HepG2 (cell line): Measurements from ENCODE around the gene EPB41L4A. TPM values are rescaled to one million over a fixed set of nuclear protein-coding genes. Genes with fewer than 3 reads are reported as not detected.
A peak's percentile ranks its signal among the peaks of the same experiment; 100 is the strongest.

ENCODE experiments used
- DBP ChIP-seq: sonication (generic); formaldehyde crosslinking; IDR thresholded peaks from 2 replicates; pipeline ENCODE4 v1.4.0; 2020; ENCODE audit warnings: missing genetic modification reagents; ENCODE audit errors: not compliant biosample characterization
- FUBP1 ChIP-seq: sonication (generic); formaldehyde crosslinking; IDR thresholded peaks from 2 replicates; pipeline ENCODE4 v1.5.1; 2020; ENCODE audit warnings: missing genetic modification reagents, mild to moderate bottlenecking, borderline replicate concordance
- MAX ChIP-seq: IDR thresholded peaks from 2 replicates; pipeline ENCODE4 v1.6.1; 2012; ENCODE audit warnings: inconsistent platforms
- RFXAP ChIP-seq: sonication (generic); formaldehyde crosslinking; IDR thresholded peaks from 2 replicates; pipeline ENCODE4 v1.4.0; 2020; ENCODE audit warnings: missing genetic modification reagents, borderline replicate concordance
- TFDP2 ChIP-seq: sonication (generic); formaldehyde crosslinking; IDR thresholded peaks from 2 replicates; pipeline ENCODE4 v1.4.0; 2020; ENCODE audit warnings: missing genetic modification reagents
- ZFP36L2 ChIP-seq: sonication (generic); formaldehyde crosslinking; IDR thresholded peaks from 2 replicates; pipeline ENCODE4 v1.4.0; 2020; ENCODE audit warnings: missing genetic modification reagents
- ZFP82 ChIP-seq: sonication (generic); formaldehyde crosslinking; IDR thresholded peaks from 2 replicates; pipeline ENCODE4 v1.5.1; 2020; ENCODE audit warnings: mild to moderate bottlenecking, missing genetic modification reagents, borderline replicate concordance
- ZFP91 ChIP-seq: sonication (generic); formaldehyde crosslinking; IDR thresholded peaks from 2 replicates; pipeline ENCODE4 v1.9.0; 2022; ENCODE audit warnings: missing genetic modification reagents, mild to moderate bottlenecking, borderline replicate concordance
- ZNF3 ChIP-seq: IDR thresholded peaks from 2 replicates; pipeline ENCODE4 v1.7.0; 2017; ENCODE audit warnings: inconsistent platforms
- ZNF572 ChIP-seq: sonication (generic); formaldehyde crosslinking; IDR thresholded peaks from 2 replicates; pipeline ENCODE4 v1.5.1; 2020; ENCODE audit warnings: mild to moderate bottlenecking, missing genetic modification reagents
- ZNF674 ChIP-seq: sonication (generic); formaldehyde crosslinking; IDR thresholded peaks from 2 replicates; pipeline ENCODE4 v1.5.0; 2020; ENCODE audit warnings: low read depth, mild to moderate bottlenecking, missing genetic modification reagents
- ZNF770 ChIP-seq: sonication (generic); formaldehyde crosslinking; IDR thresholded peaks from 2 replicates; pipeline ENCODE4 v1.5.0; 2020; ENCODE audit warnings: mild to moderate bottlenecking, missing genetic modification reagents
- polyA plus RNA-seq, 8 experiments: library from polyadenylated mRNA; depleted of rRNA in 3 of 8; stranded (reverse) in 7 of 8; unstranded in 1 of 8; fragments of >200 nt; fragmentation: Illumina TruSeq in 4 of 8; extraction: Trizol in 4 of 8; gene quantifications; 2 replicates each; pipeline versions ENCODE4 v1.2.1 to v1.2.3, GENCODE V29; 2011 to 2016; ENCODE audit warnings: low read depth in 4 of 8, missing spikeins in 1 of 8, mixed read lengths in 1 of 8; ENCODE audit not compliant: insufficient read depth in 1 of 8
- total RNA-seq, 5 experiments: library from RNA; depleted of rRNA; stranded (reverse); fragments of >200 nt; fragmentation: Illumina TruSeq; extraction: Trizol; gene quantifications; 2 replicates each; pipeline ENCODE4 v1.2.3, GENCODE V29; 2016; ENCODE audit warnings: low read depth in 1 of 5

Gene EPB41L4A
- total and polyA plus RNA-seq, 2 of the 13 experiments (the other 11 are each of a cell fraction or from before 2014, with no cell fraction given), result 0.07 TPM; not detected in 1

GRCh38 chr5:112160652-112161391, 258.3 kb downstream of the EPB41L4A start (continued):
- TF ChIP-seq ZFP91 (CRISPR knock-in tag), result peak; percentile 97
- TF ChIP-seq ZFP36L2 (CRISPR knock-in tag), result no peak; the same call in none of the 2 replicates
- peak; percentile 66; the same call in 1 of the 2 replicates for TF ChIP-seq RFXAP (CRISPR knock-in tag)
- TF ChIP-seq ZNF770, result no peak
- no peak for TF ChIP-seq ZNF674 (CRISPR knock-in tag)
- TF ChIP-seq TFDP2 (CRISPR knock-in tag), result peak; percentile 75
- TF ChIP-seq ZNF3 (CRISPR knock-in tag), result no peak
- peak; percentile 75; the same call in 1 of the 2 replicates for TF ChIP-seq ZFP82 (CRISPR knock-in tag)
- TF ChIP-seq FUBP1 (CRISPR knock-in tag), result no peak
- TF ChIP-seq DBP, result peak; percentile 71
- no peak for TF ChIP-seq ZNF572 (CRISPR knock-in tag)
- TF ChIP-seq MAX, result peak; percentile 96
